KOPT-K1 (cell line): Measurements from ENCODE around the gene CPNE4.

Source experiments
- H3K27ac ChIP-seq: fragments of 200-600 bp; sonication (generic); 2 replicates; pipeline ENCODE4 v1.5.1; 2016; ENCODE audit warnings: antibody characterized with exemption, mild to moderate bottlenecking, low read depth, low read length; ENCODE audit not compliant: poor library complexity, severe bottlenecking
- H3K36me3 ChIP-seq: fragments of 200-600 bp; sonication (generic); 2 replicates; pipeline ENCODE4 v1.5.1; 2017; ENCODE audit warnings: antibody characterized with exemption, mild to moderate bottlenecking, low read length, moderate library complexity; ENCODE audit not compliant: insufficient read depth
- H3K9me3 ChIP-seq: fragments of 200-600 bp; sonication (generic); 2 replicates; pipeline ENCODE4 v1.5.1; 2017; ENCODE audit warnings: antibody characterized with exemption, low read length, mild to moderate bottlenecking; ENCODE audit not compliant: insufficient read depth, poor library complexity, severe bottlenecking

CPNE4 gene

GRCh38 chr3:132034097-132034485 lies 723 bp downstream of the CPNE4 start:
- no peaks in the 10 kb centered on the region for H3K9me3 ChIP-seq
- no peak overlapping the region for H3K27ac ChIP-seq
- H3K36me3 ChIP-seq: no peaks in the 10 kb centered on the region

- Histone ChIP-seq H3K27ac (no peak overlapping the region), H3K9me3 (no peaks in the 10 kb centered on the region), H3K36me3 (no peaks in the 10 kb centered on the region)
Observed at GRCh38 chr3:132033471-132033870, 1.3 kb downstream of the CPNE4 start.

- no peak overlapping the region for H3K27ac ChIP-seq
- H3K36me3 ChIP-seq: no peaks in the 10 kb centered on the region
- H3K9me3 ChIP-seq: no peaks in the 10 kb centered on the region
Observed at GRCh38 chr3:132032959-132033358, 1.9 kb downstream of the CPNE4 start.

- H3K36me3 ChIP-seq: no peaks in the 10 kb centered on the region
- H3K9me3 ChIP-seq: no peaks in the 10 kb centered on the region
- H3K27ac ChIP-seq: no peak overlapping the region
Observed at GRCh38 chr3:132029182-132029902, 5.5 kb downstream of the CPNE4 start.

- H3K27ac ChIP-seq: no peak overlapping the region
- no peaks in the 10 kb centered on the region for H3K36me3 ChIP-seq
Observed at GRCh38 chr3:132022914-132023313, 11.9 kb downstream of the CPNE4 start.

GRCh38 chr3:132020058-132020457 lies 14.8 kb downstream of the CPNE4 start:
- H3K9me3 ChIP-seq: no peaks in the 10 kb centered on the region
- H3K27ac ChIP-seq: no peak overlapping the region
- no peaks in the 10 kb centered on the region for H3K36me3 ChIP-seq

More at GRCh38 chr3:132022914-132023313, 11.9 kb downstream of the CPNE4 start:
- no peaks in the 10 kb centered on the region for H3K9me3 ChIP-seq

GRCh38 chr3:132017137-132017536 lies 17.7 kb downstream of the CPNE4 start:
- Histone ChIP-seq H3K9me3 (no peaks in the 10 kb centered on the region), H3K27ac (no peak overlapping the region), H3K36me3 (no peaks in the 10 kb centered on the region)

- Histone ChIP-seq H3K27ac (no peak overlapping the region), H3K9me3 (no peaks in the 10 kb centered on the region), H3K36me3 (no peaks in the 10 kb centered on the region)
Observed at GRCh38 chr3:132016061-132017041, 18.5 kb downstream of the CPNE4 start.

- Histone ChIP-seq H3K9me3 (no peaks in the 10 kb centered on the region), H3K36me3 (no peaks in the 10 kb centered on the region), H3K27ac (no peak overlapping the region)
Observed at GRCh38 chr3:132014105-132014504, 20.7 kb downstream of the CPNE4 start.

GRCh38 chr3:132009241-132009640 lies 25.6 kb downstream of the CPNE4 start:
- Histone ChIP-seq H3K36me3 (no peaks in the 10 kb centered on the region), H3K27ac (no peak overlapping the region), H3K9me3 (no peaks in the 10 kb centered on the region)

- no peaks in the 10 kb centered on the region for H3K36me3 ChIP-seq
- H3K9me3 ChIP-seq: no peaks in the 10 kb centered on the region
- H3K27ac ChIP-seq: no peak overlapping the region
Observed at GRCh38 chr3:132008837-132009236, 26.0 kb downstream of the CPNE4 start.

GRCh38 chr3:132007617-132008016 lies 27.2 kb downstream of the CPNE4 start:
- no peaks in the 10 kb centered on the region for H3K9me3 ChIP-seq
- H3K36me3 ChIP-seq: no peaks in the 10 kb centered on the region
- H3K27ac ChIP-seq: no peak overlapping the region

GRCh38 chr3:132006605-132007204 lies 28.1 kb downstream of the CPNE4 start:
- H3K36me3 ChIP-seq: no peaks in the 10 kb centered on the region
- H3K9me3 ChIP-seq: no peaks in the 10 kb centered on the region
- no peak overlapping the region for H3K27ac ChIP-seq

GRCh38 chr3:132004571-132004970 lies 30.2 kb downstream of the CPNE4 start:
- Histone ChIP-seq H3K36me3 (no peaks in the 10 kb centered on the region), H3K9me3 (no peaks in the 10 kb centered on the region), H3K27ac (no peak overlapping the region)

GRCh38 chr3:132003685-132004084 lies 31.1 kb downstream of the CPNE4 start:
- Histone ChIP-seq H3K9me3 (no peaks in the 10 kb centered on the region), H3K36me3 (no peaks in the 10 kb centered on the region), H3K27ac (no peak overlapping the region)
